Activated CD8-positive, alpha-beta T cell treated with anti-CD3 and anti-CD28 coated beads for 36 hours (primary cell): ENCODE data around the gene TMOD4. TPM values are rescaled to one million over a fixed set of nuclear protein-coding genes. Genes with fewer than 3 reads are reported as not detected.

Experiments
- ATAC-seq: fragments of 200-7000 bp; cut with Tn5 transposase; one replicate; pipeline ENCODE4 v1.10.0; 2021; ENCODE audit warnings: mild to moderate bottlenecking, moderate library complexity
- CTCF ChIA-PET: fragments of 350-600 bp; sonication (Branson Sonifier 250); formaldehyde crosslinking; loops from one replicate; lab custom pipeline; 2021; ENCODE audit warnings: antibody characterized with exemption; lab: Charles Lee
- POLR2A ChIA-PET: fragments of 350-600 bp; sonication (Branson Sonifier 250); formaldehyde crosslinking; loops from one replicate; lab custom pipeline; 2021; ENCODE audit warnings: antibody characterized with exemption; lab: Charles Lee
- DNase-seq: peaks from one replicate; pipeline ENCODE4 v3.0.0-alpha.2; 2020
- H3K27ac Mint-ChIP-seq: one replicate; pipeline ENCODE4 v1.8.0; 2021; ENCODE audit warnings: mild to moderate bottlenecking, mixed read lengths
- H3K27me3 Mint-ChIP-seq: one replicate; pipeline ENCODE4 v1.8.0; 2021; ENCODE audit warnings: mixed read lengths
- H3K36me3 Mint-ChIP-seq: one replicate; pipeline ENCODE4 v1.8.0; 2021; ENCODE audit warnings: low read depth, mixed read lengths
- H3K4me1 Mint-ChIP-seq: one replicate; pipeline ENCODE4 v1.8.0; 2021; ENCODE audit warnings: low read depth, mixed read lengths
- H3K4me3 Mint-ChIP-seq: one replicate; pipeline ENCODE4 v1.8.0; 2021; ENCODE audit warnings: mild to moderate bottlenecking, moderate library complexity, mixed read lengths
- H3K9me3 Mint-ChIP-seq: one replicate; pipeline ENCODE4 v1.8.0; 2021; ENCODE audit warnings: mixed read lengths
- intact Hi-C: fragments of 100-400 bp; cut with micrococcal nuclease; formaldehyde crosslinking; loops from one replicate; pipeline ENCODE4 v1.10.0; 2022
- total RNA-seq, 2 experiments: library from RNA; stranded (reverse); gene quantifications; one replicate each; pipeline ENCODE4 v1.2.3, GENCODE V29; 2021
- TF ChIP-seq, protein P1 (sequence below): fragments of 200-600 bp; IDR thresholded peaks from one replicate; pipeline ENCODE4 v1.8.0; 2022; ENCODE audit warnings: antibody characterized with exemption, mild to moderate bottlenecking

The TMOD4 gene
- total RNA-seq, 2 experiments from 2014 or later: 1.9 to 2.5 TPM

DNA sequence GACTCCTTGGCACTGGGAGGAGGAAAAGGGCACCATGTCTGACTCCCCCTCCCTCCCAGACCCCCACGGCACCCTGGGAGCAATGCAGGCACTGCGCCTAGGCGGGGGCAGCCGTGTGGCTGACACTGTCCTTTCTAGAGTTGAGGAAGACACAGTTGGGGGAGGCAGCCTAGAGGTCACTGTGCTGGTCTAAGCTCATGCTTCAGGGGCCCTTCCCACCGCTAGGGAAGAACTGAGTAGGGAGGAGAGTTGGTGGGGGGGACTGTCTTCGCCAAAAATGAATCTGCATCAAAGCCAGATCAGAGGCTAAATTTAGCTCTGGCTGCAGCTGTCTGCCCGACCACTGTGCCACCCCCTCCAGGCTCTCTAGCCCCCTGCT is 32.7 kb downstream of the TMOD4 start:
- intact Hi-C loops: no loop called here
- no peak for ATAC-seq
- H3K27me3 Mint-ChIP-seq: peaks cover 3% of the 10 kb centered on the region

DNA sequence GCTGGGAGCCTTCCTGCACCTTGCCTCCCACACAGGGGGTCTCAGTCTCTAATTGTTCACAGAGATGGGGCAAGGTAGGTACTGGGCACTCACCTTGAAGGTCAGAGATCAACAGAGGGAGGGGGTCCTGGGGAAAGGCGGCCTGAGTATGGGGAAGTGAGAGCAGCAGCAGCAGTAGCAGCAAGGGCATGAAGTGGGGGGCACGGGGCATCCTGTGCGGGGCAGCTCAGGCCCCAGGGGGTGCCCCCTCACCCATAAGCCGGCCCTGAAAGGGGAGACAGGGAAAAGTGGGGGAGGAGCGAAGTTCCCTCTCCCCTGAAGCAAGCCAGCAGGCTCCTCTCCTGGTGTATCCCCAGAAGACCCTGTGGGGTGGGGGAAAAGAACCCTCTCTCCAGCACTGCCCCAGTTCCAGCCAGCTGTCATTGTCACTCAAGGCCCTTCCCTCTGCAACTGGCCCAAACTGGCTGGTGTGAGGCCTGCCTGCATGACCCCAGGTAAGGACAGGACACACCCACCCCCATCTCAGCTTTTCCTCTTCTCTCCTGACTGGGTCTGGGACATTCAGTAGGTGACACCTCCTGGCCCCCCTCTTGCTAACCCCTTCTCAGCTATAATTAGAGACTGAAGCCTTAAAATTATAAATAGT is 33.2 kb downstream of the TMOD4 start:
- ChIA-PET POLR2A (interaction anchor here (0.6 to 5.1 kb wide), 5 partner anchors 11 to 118 kb away, joined by 3 to 21 read pairs (median 3); partner anchors contain the start of gene TNFAIP8L2), CTCF (interaction anchor here (2.1 to 3.0 kb wide), 4 partner anchors 11 to 42 kb away, joined by 10 to 18 read pairs (median 12); partner anchors contain the start of gene TNFAIP8L2)
- Mint-ChIP-seq H3K27me3 (peaks cover 3% of the 10 kb centered on the region), H3K27ac (no peak overlapping the region), H3K9me3 (no peaks in the 10 kb centered on the region), H3K36me3 (no peaks in the 10 kb centered on the region), H3K4me3 (no peak overlapping the region), H3K4me1 (peaks cover 6% of the 10 kb centered on the region)
- DNase-seq (no peak), ATAC-seq (no peak)
- intact Hi-C loops: no loop called here
- TF ChIP-seq, protein P1, sequence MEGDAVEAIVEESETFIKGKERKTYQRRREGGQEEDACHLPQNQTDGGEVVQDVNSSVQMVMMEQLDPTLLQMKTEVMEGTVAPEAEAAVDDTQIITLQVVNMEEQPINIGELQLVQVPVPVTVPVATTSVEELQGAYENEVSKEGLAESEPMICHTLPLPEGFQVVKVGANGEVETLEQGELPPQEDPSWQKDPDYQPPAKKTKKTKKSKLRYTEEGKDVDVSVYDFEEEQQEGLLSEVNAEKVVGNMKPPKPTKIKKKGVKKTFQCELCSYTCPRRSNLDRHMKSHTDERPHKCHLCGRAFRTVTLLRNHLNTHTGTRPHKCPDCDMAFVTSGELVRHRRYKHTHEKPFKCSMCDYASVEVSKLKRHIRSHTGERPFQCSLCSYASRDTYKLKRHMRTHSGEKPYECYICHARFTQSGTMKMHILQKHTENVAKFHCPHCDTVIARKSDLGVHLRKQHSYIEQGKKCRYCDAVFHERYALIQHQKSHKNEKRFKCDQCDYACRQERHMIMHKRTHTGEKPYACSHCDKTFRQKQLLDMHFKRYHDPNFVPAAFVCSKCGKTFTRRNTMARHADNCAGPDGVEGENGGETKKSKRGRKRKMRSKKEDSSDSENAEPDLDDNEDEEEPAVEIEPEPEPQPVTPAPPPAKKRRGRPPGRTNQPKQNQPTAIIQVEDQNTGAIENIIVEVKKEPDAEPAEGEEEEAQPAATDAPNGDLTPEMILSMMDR: no peak

More for the DNA sequence above, 32.7 kb downstream of the TMOD4 start:
- H3K4me1 Mint-ChIP-seq: peaks cover 6% of the 10 kb centered on the region
- POLR2A ChIA-PET: interaction anchor here (5.1 kb wide), 1 partner anchor 14 kb away, joined by 21 read pairs; the partner anchor contains the start of gene TNFAIP8L2
- H3K36me3 Mint-ChIP-seq: no peaks in the 10 kb centered on the region
- TF ChIP-seq, protein P1: no peak
- no peak overlapping the region for H3K4me3 Mint-ChIP-seq
- no peaks in the 10 kb centered on the region for H3K9me3 Mint-ChIP-seq
- H3K27ac Mint-ChIP-seq: no peak overlapping the region
- CTCF ChIA-PET: interaction anchor here (1.0 to 3.0 kb wide), 5 partner anchors 9 to 119 kb away, joined by 3 to 18 read pairs (median 10); partner anchors contain the start of gene TNFAIP8L2
- DNase-seq: no peak

DNA sequence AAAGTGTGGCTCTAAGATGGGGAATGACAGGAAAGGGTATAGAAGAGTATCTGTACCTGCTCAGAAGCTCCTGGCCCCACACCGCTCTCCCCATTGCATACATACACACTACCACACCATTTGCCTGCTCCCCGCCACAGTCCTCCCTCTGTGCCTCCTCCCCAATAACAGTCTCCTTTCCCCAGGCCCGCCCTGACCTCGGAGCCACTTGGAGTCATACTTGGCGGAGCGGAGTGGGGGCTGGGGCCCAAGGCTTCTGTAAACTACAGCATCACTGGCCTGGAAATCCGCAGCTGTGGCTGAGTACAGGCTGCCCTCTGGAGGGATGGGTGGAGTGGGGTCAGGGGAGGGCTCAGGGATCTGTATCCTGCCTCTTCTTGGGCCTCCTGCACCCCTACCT is 38.0 kb downstream of the TMOD4 start:
- TF ChIP-seq, protein P1: no peak
- Mint-ChIP-seq H3K9me3 (no peaks in the 10 kb centered on the region), H3K4me1 (no peaks in the 10 kb centered on the region), H3K4me3 (no peak overlapping the region), H3K27me3 (no peaks in the 10 kb centered on the region), H3K36me3 (no peaks in the 10 kb centered on the region), H3K27ac (no peak overlapping the region)
- no peak for ATAC-seq
- DNase-seq: no peak
- CTCF ChIA-PET: no interaction called here
- intact Hi-C loops: no loop called here
- POLR2A ChIA-PET: no interaction called here

DNA sequence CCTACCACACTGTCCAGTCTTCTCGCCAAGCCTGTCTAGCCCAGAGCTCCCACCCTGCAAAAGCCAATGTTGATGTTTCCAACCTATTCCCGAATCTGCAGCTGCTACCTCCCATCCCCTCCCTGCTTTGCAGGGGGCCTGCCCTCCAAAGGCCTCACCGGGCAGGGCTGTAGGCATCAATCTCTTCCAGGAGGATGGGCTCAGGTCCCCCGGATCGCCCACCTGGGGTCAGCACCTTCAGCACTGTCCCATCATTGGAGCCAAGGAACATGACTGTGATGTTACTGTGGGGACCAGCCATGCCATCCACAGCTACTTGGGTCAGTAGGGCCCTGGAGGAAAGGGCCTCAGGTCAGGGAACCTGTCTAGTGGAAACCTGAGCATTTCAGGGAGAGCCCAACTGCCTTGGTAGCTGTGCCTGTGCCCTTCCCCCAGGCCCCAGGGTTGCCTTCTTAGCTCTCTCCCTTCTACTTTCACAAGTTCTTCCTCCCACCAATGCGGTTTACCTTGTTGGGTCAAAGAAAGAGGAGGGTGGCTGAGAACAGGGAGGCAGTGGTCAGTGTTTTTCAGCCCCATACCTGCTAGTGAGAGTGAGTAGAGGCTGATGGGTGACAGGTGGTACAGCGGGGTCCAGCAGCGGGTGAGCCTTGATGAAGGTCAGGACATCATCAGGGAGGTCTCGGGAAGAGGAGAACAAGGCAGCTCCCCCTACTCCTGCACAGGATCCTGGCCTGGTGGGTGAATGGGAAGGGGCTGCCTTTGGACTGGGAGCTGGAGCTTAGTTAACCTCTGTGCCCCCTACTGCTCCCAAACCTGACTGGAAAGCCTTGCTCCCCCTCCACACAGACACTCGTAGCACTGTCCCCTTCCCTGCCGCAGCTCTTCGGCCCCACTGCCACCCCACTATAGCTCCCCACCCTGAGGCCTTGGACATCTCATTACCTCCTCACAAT is 40.1 kb downstream of the TMOD4 start:
- no peaks in the 10 kb centered on the region for H3K27me3 Mint-ChIP-seq
- ChIA-PET CTCF (interaction anchor here (0.6 to 2.3 kb wide), 7 partner anchors 10 to 36 kb away, joined by 3 to 7 read pairs (median 4); partner anchors contain the start of genes SEMA6C and TNFAIP8L2), POLR2A (interaction anchor here (0.9 to 1.6 kb wide), 4 partner anchors 10 to 54 kb away, joined by 3 to 4 read pairs (median 3); partner anchors contain the start of genes TNFAIP8L2 and VPS72)
- DNase-seq (no peak), ATAC-seq (no peak)
- no peaks in the 10 kb centered on the region for H3K9me3 Mint-ChIP-seq
- no peak overlapping the region for H3K27ac Mint-ChIP-seq
- intact Hi-C loops: no loop called here
- H3K4me1 Mint-ChIP-seq: peaks cover 11% of the 10 kb centered on the region
- TF ChIP-seq, protein P1: no peak
- H3K4me3 Mint-ChIP-seq: no peak overlapping the region
- no peaks in the 10 kb centered on the region for H3K36me3 Mint-ChIP-seq
